Hair follicle dermal papilla cell (primary cell): ENCODE measurements around the gene C1orf122. TPM values are rescaled to one million over a fixed set of nuclear protein-coding genes. Genes with fewer than 3 reads are reported as not detected.

Source experiments
- total RNA-seq: library from RNA; depleted of rRNA; stranded (reverse); fragments of >200 nt; gene quantifications from 2 replicates; pipeline ENCODE4 v1.2.3, GENCODE V29; 2012

C1orf122 gene
- 17.0 and 18.0 TPM in 2 replicates for total RNA-seq

DNA sequence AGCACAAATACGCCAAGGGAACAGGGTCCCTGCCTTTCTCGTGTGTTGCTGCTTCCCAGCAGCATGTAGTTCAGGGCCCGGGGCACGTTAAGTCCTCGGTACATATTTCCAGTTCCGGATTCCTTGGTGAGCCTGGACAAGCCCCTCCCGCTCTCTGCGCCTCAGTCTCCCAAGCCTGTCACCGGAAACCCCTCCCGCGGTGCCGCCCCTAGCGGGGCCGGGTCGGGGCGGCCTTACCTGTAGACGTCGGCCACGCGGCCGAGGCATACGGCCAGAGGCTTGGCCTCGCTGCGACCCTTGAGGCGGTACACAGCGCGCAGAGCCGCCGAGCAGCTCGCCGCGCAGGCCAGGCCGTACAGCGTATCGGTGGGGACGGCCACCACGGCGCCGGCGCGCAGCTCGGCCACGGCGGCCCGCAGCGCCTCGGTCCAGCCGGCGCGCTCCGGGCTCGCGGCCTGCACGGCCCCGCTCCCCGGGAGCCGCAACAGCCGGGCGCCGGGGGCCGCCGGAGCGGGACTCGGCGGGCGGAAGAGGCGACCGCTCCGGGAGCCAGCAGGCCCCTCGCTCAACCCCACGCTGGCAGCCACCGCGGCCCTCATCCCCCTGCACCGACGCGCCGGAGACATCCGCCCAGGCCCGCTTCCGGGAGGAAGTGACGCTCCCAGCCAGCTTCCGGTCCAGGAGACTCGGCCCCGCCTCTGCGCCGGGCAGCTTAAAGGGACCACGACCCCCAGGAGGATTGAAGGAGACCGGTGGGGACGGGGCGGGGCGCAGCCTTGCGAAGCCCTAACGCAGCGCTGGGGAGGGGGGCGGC, at the start of gene C1orf122, which contains the start of gene YRDC:
C1orf122 (plus strand) TSS at position 236 of the 814 bp plus-strand sequence. CDS start 615 bp downstream, outside the sequence.
YRDC (minus strand) TSS at position 654 of the 814 bp plus-strand sequence; CDS start at position 626, 28 bp downstream.

GRCh38 chr1:37764888-37765441, 42.6 kb upstream of the C1orf122 start, which contains the start of gene EPHA10:
EPHA10 (minus strand) TSS chr1:37765120; CDS start chr1:37765066, 54 bp downstream.

DNA sequence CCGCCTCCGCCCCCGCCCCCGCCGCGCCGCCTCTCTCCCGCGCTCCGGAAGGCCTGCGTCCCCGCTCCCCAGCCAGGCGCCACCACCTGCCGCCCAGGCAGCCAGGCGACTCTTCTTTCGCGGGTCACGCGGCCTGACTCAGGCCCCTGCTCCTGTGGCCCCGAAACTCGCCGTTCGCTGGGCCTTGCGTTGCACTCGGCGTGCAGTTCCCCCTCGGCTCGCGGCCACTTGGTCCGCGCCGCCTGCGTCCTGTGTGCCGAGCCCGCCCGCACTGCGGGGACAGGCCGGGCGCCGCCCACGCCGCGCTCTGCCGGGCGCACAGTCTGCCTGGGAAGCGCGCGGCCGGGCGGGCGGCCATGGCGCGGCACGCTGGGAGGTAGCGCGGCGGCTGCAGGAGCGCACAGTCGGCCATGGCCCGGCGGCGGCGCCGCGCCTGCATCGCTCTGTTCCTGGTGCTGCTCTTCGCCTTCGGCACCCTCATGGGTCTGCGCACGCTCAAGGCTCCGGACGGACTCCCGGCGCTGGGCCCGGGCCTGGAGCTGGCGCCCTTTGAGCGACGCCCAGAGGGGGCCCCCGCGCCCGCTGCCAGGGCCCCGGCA, 13.7 kb upstream of the C1orf122 start, which contains the start of gene MANEAL:
MANEAL (plus strand) TSS at position 75 of the 599 bp plus-strand sequence; CDS start at position 411, 336 bp downstream.

Other genes starting within 250 kb of the C1orf122 start
- gene GNL2, start 211.9 kb upstream of the C1orf122 start, total RNA-seq, result 65.3 and 69.6 TPM in 2 replicates
- gene RSPO1, start 172.9 kb upstream of the C1orf122 start, total RNA-seq, result 2.4 and 3.4 TPM in 2 replicates
- 1.8 and 2.1 TPM in 2 replicates for gene CDCA8, start 115.3 kb upstream of the C1orf122 start, total RNA-seq
- not detected in 2 replicates for gene EPHA10, start 42.7 kb upstream of the C1orf122 start, total RNA-seq
- gene MANEAL, start 13.9 kb upstream of the C1orf122 start, total RNA-seq, result 1.6 and 1.8 TPM in 2 replicates
- 12.6 and 16.6 TPM in 2 replicates for gene YRDC, start 418 bp downstream of the C1orf122 start, total RNA-seq
- gene MTF1, start 51.8 kb downstream of the C1orf122 start, total RNA-seq, result 3.2 and 3.4 TPM in 2 replicates
- gene INPP5B, start 139.3 kb downstream of the C1orf122 start, total RNA-seq, result 41.0 and 53.7 TPM in 2 replicates
- 58.2 and 58.4 TPM in 2 replicates for gene SF3A3, start 182.2 kb downstream of the C1orf122 start, total RNA-seq
- 43.8 and 44.9 TPM in 2 replicates for gene FHL3, start 197.7 kb downstream of the C1orf122 start, total RNA-seq
- 38.5 and 45.3 TPM in 2 replicates for gene UTP11, start 204.9 kb downstream of the C1orf122 start, total RNA-seq
- gene POU3F1, start 239.0 kb downstream of the C1orf122 start, total RNA-seq, result not detected in 2 replicates